Kidney tubule cell (primary cell): ENCODE measurements around the gene ETV7.

Experiments
- DNase-seq: peaks from one replicate; pipeline ENCODE4 v3.0.0-alpha.2; 2018; ENCODE audit warnings: low spot score

ETV7 gene

GRCh38 chr6:36319821-36320220, 67.6 kb downstream of the ETV7 start:
- no peak for DNase-seq

GRCh38 chr6:36319436-36319762, 68.1 kb downstream of the ETV7 start:
- DNase-seq: no peak

GRCh38 chr6:36318690-36319435, 68.6 kb downstream of the ETV7 start:
- no peak for DNase-seq

- DNase-seq: no peak
Observed at GRCh38 chr6:36317623-36318022, 69.8 kb downstream of the ETV7 start.
